WTC11 (cell line): ENCODE data around the gene ZBTB20.

Source experiments
- CTCF ChIP-seq: fragments of 200-600 bp; IDR thresholded peaks from 2 replicates; pipeline ENCODE4 v1.8.0; 2022; ENCODE audit warnings: antibody characterized with exemption
- E2F4 ChIP-seq: sonication (generic); formaldehyde crosslinking; IDR thresholded peaks from 2 replicates; pipeline ENCODE4 v1.8.1; 2022; ENCODE audit warnings: low read depth, mild to moderate bottlenecking, moderate library complexity, missing genetic modification reagents, borderline replicate concordance

GRCh38 chr3:115072265-115073021 is 74.6 kb downstream of the ZBTB20 start:
- TF ChIP-seq CTCF: no peak
- no peak for TF ChIP-seq E2F4 (CRISPR knock-in tag)
